ENCODE data around the gene MYL5.

- TF ChIP-seq KDM1A (IDR thresholded peaks at IDR 0.05; ENCODE audit: low read depth) = no peak
- no peak for TF ChIP-seq BHLHE40 (IDR thresholded peaks at IDR 0.05; ENCODE audit: low read depth, low read length)
- TF ChIP-seq, protein P1, sequence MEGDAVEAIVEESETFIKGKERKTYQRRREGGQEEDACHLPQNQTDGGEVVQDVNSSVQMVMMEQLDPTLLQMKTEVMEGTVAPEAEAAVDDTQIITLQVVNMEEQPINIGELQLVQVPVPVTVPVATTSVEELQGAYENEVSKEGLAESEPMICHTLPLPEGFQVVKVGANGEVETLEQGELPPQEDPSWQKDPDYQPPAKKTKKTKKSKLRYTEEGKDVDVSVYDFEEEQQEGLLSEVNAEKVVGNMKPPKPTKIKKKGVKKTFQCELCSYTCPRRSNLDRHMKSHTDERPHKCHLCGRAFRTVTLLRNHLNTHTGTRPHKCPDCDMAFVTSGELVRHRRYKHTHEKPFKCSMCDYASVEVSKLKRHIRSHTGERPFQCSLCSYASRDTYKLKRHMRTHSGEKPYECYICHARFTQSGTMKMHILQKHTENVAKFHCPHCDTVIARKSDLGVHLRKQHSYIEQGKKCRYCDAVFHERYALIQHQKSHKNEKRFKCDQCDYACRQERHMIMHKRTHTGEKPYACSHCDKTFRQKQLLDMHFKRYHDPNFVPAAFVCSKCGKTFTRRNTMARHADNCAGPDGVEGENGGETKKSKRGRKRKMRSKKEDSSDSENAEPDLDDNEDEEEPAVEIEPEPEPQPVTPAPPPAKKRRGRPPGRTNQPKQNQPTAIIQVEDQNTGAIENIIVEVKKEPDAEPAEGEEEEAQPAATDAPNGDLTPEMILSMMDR (IDR thresholded peaks at IDR 0.05) = no peak
- no peak for TF ChIP-seq POLR2A (IDR thresholded peaks at IDR 0.05; ENCODE audit: low read length)
- TF ChIP-seq CHD2 (IDR thresholded peaks at IDR 0.05; ENCODE audit: low read length, partially characterized antibody) = no peak
- no peak for TF ChIP-seq BCL3 (IDR thresholded peaks at IDR 0.05)
- TF ChIP-seq CBX2 (IDR thresholded peaks at IDR 0.05; ENCODE audit: borderline replicate concordance, low read depth) = no peak
- no peak for TF ChIP-seq PHF8 (IDR thresholded peaks at IDR 0.05; ENCODE audit: borderline replicate concordance, low read depth)
Observed at GRCh38 chr4:726838-727237, 52.5 kb downstream of the MYL5 start.
